ENCODE results near the gene THEMIS. TPM values are rescaled to one million over a fixed set of nuclear protein-coding genes. Genes with fewer than 3 reads are reported as not detected.

The THEMIS gene
- total and polyA plus RNA-seq, 10 of the 15 experiments (the other 5 are each of a cell fraction or from before 2014, with no cell fraction given), result 0.06 to 1.5 (median 0.08) TPM; not detected in 6

GRCh38 chr6:127832381-127832780, 68.5 kb downstream of the THEMIS start (continued):
- TF ChIP-seq, protein P1, sequence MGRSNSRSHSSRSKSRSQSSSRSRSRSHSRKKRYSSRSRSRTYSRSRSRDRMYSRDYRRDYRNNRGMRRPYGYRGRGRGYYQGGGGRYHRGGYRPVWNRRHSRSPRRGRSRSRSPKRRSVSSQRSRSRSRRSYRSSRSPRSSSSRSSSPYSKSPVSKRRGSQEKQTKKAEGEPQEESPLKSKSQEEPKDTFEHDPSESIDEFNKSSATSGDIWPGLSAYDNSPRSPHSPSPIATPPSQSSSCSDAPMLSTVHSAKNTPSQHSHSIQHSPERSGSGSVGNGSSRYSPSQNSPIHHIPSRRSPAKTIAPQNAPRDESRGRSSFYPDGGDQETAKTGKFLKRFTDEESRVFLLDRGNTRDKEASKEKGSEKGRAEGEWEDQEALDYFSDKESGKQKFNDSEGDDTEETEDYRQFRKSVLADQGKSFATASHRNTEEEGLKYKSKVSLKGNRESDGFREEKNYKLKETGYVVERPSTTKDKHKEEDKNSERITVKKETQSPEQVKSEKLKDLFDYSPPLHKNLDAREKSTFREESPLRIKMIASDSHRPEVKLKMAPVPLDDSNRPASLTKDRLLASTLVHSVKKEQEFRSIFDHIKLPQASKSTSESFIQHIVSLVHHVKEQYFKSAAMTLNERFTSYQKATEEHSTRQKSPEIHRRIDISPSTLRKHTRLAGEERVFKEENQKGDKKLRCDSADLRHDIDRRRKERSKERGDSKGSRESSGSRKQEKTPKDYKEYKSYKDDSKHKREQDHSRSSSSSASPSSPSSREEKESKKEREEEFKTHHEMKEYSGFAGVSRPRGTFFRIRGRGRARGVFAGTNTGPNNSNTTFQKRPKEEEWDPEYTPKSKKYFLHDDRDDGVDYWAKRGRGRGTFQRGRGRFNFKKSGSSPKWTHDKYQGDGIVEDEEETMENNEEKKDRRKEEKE (IDR thresholded peaks at IDR 0.05), result no peak
- TF ChIP-seq IRF4 (IDR thresholded peaks at IDR 0.05; ENCODE audit: low read depth, low read length) (no peak), CHD1 (IDR thresholded peaks at IDR 0.05; ENCODE audit: low read depth, low read length) (no peak)

- Histone ChIP-seq H3K27ac (ENCODE audit: control insufficient read depth, insufficient read depth) (no peak overlapping the region), H2AFZ (ENCODE audit: control insufficient read depth, low read depth, low read length) (no peak overlapping the region), H3K36me3 (ENCODE audit: control insufficient read depth in 2 of 2, insufficient read depth in 2 of 2, low read length in 1 of 2) (no peaks in the 10 kb centered on the region), H3K4me3 (no peak overlapping the region), H4K20me1 (ENCODE audit: control insufficient read depth, insufficient read depth) (no peaks in the 10 kb centered on the region), H3K4me1 (ENCODE audit: control insufficient read depth, insufficient read depth, low read length) (no peaks in the 10 kb centered on the region), H3K79me2 (ENCODE audit: control insufficient read depth, insufficient read depth, low read length) (no peaks in the 10 kb centered on the region), H3K27me3 (replicated peaks in 1 of 2; ENCODE audit: control insufficient read depth in 2 of 2, insufficient read depth in 2 of 2, low read length in 1 of 2) (no peaks in the 10 kb centered on the region), H3K4me2 (ENCODE audit: control insufficient read depth, insufficient read depth) (no peak overlapping the region), H3K9me3 (replicated peaks; ENCODE audit: control insufficient read depth, insufficient read depth, low read length) (no peaks in the 10 kb centered on the region), H3K9ac (ENCODE audit: control insufficient read depth, insufficient read depth, low read length) (no peak overlapping the region)
- ChIA-PET SMC1A (ENCODE audit: uncharacterized antibody, unreplicated experiment) (no interaction called here), POLR2A (no interaction called here), RAD21 (ENCODE audit: unreplicated experiment) (no interaction called here), CTCF (interaction anchor here (1.2 kb wide), 1 partner anchor 86 kb away, joined by 3 read pairs; no protein-coding TSS in a partner anchor)
- intact Hi-C loops (cut with micrococcal nuclease; ENCODE audit: unreplicated experiment), result no loop called here
- 2% methylated on average over 3 of the region's 3 CpGs for WGBS (ENCODE audit: insufficient coverage, insufficient replicate concordance, low lambda C conversion rate, missing lambda C conversion rate)
- in situ Hi-C loops (cut with MboI), result no loop called here
- ATAC-seq (no peak), FAIRE-seq (no peak), DNase-seq (ENCODE audit: low read depth, low spot score) (no peak)
- no TSS peak for BruUV-seq (replicated peaks)
- TF ChIP-seq NR2C2 (IDR thresholded peaks at IDR 0.05; ENCODE audit: borderline replicate concordance, control insufficient read depth, insufficient read length, low read depth) (no peak), EED (IDR thresholded peaks at IDR 0.05; ENCODE audit: low read depth) (no peak), POLR2A (IDR thresholded peaks at IDR 0.05; ENCODE audit: low read depth, low read length) (no peak), IKZF1 (conservative IDR thresholded peaks at IDR 0.05) (no peak), BCL11A (IDR thresholded peaks at IDR 0.05; ENCODE audit: low read depth, low read length) (no peak), NFYB (IDR thresholded peaks at IDR 0.05; ENCODE audit: insufficient read depth, low read depth, low read length) (no peak), MTA2 (IDR thresholded peaks at IDR 0.05; ENCODE audit: low read depth) (no peak), SUPT20H (IDR thresholded peaks at IDR 0.05; ENCODE audit: borderline replicate concordance, control insufficient read depth, low read depth, low read length) (no peak), CBX3 (IDR thresholded peaks at IDR 0.05; ENCODE audit: borderline replicate concordance, low read depth) (no peak), HCFC1 (IDR thresholded peaks at IDR 0.05; ENCODE audit: low read length) (no peak), E2F4 (IDR thresholded peaks at IDR 0.05; ENCODE audit: low read depth, low read length) (no peak), SREBF1 (IDR thresholded peaks at IDR 0.05; ENCODE audit: low read length) (no peak), RBBP5 (conservative IDR thresholded peaks at IDR 0.05) (no peak)
- TF ChIP-seq, protein P2, sequence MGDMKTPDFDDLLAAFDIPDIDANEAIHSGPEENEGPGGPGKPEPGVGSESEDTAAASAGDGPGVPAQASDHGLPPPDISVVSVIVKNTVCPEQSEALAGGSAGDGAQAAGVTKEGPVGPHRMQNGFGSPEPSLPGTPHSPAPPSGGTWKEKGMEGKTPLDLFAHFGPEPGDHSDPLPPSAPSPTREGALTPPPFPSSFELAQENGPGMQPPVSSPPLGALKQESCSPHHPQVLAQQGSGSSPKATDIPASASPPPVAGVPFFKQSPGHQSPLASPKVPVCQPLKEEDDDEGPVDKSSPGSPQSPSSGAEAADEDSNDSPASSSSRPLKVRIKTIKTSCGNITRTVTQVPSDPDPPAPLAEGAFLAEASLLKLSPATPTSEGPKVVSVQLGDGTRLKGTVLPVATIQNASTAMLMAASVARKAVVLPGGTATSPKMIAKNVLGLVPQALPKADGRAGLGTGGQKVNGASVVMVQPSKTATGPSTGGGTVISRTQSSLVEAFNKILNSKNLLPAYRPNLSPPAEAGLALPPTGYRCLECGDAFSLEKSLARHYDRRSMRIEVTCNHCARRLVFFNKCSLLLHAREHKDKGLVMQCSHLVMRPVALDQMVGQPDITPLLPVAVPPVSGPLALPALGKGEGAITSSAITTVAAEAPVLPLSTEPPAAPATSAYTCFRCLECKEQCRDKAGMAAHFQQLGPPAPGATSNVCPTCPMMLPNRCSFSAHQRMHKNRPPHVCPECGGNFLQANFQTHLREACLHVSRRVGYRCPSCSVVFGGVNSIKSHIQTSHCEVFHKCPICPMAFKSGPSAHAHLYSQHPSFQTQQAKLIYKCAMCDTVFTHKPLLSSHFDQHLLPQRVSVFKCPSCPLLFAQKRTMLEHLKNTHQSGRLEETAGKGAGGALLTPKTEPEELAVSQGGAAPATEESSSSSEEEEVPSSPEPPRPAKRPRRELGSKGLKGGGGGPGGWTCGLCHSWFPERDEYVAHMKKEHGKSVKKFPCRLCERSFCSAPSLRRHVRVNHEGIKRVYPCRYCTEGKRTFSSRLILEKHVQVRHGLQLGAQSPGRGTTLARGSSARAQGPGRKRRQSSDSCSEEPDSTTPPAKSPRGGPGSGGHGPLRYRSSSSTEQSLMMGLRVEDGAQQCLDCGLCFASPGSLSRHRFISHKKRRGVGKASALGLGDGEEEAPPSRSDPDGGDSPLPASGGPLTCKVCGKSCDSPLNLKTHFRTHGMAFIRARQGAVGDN (IDR thresholded peaks at IDR 0.05), result no peak
Measured at GRCh38 chr6:127824061-127824460, 76.8 kb downstream of the THEMIS start.

Measured in GM12878 (cell line).